ENCODE results near the gene CDH13.

The CDH13 gene

GRCh38 chr16:83653785-83654184 is 1027.0 kb downstream of the CDH13 start:
- DNase-seq, result no peak

DNA sequence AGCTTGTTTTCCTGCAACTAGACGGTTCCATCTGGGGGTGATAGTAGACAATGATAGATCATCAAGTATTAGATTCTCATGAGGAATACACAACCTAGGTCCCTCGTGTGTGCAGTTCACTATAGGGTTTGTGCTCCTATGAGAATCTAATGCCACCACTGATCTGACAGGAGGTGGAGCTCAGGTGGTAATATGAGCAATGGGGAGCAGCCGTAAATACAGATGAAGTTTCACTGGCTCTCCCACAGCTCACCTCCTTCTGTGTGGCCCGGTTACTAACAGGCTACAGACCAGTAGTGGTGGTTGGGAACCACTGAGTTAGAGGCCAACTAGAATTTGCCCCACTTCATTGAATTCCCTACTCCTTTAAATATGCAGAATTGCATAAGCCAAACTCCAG is 1033.5 kb downstream of the CDH13 start:
- no peak for DNase-seq

DNA sequence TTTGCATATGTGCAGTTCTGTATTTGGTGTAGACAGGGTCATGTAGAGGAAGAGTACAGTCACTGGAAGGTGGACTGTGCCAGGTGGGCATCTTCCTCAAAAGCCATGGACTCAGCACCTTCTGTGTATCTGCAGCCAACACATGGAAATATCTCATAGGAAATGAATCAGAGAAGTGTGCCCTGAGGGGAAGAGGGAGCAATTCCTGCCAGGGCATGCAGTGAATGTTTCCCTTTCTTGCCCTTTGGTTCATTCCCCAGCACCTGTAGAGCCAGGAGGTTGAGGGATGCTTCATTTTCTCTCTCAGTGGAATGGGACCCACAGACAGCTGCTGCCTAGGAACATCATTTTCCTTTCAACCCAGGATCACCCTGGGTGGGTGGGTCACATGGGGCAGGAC is 1034.9 kb downstream of the CDH13 start:
- DNase-seq, result no peak

DNA sequence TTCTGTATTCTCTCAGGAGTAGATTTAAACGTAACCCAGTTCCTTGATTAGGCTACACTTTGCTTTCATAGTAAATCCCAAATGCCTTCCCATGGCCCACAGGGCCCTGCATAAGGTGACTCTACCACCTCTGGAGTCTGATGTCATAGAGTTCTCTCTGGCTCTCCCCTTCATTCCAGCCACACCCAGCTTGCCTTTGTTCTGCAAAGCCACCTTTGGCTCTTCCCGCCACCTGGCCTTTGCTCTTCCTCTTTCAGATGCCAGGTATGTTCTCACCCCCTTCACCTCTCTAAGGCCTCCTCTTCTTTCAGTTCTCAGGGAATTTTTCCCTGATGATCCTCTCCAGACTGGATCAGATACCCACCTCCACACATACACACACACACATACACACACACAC is 1039.7 kb downstream of the CDH13 start:
- DNase-seq, result no peak

DNA sequence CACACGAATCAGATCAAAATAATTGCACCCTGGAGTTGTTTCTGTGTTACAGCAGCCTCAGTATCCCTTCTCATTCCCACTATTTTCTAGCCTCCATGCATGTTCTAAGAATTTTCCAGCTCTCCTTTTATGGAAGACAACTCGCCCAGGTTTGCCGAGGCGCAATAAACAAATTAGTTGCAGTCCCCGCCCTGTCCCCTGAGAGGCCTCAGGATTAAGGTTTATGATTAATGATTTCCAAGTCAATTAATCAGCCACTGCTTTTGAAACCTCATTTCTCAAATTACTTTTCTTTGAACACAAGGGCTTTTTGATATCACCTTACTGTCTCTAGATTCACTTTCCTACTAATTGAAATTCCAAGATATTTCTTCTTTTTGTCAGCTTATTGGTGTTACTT is 1042.7 kb downstream of the CDH13 start:
- DNase-seq, result no peak

- no peak for DNase-seq
Observed at GRCh38 chr16:83674931-83675535, 1048.3 kb downstream of the CDH13 start.

DNA sequence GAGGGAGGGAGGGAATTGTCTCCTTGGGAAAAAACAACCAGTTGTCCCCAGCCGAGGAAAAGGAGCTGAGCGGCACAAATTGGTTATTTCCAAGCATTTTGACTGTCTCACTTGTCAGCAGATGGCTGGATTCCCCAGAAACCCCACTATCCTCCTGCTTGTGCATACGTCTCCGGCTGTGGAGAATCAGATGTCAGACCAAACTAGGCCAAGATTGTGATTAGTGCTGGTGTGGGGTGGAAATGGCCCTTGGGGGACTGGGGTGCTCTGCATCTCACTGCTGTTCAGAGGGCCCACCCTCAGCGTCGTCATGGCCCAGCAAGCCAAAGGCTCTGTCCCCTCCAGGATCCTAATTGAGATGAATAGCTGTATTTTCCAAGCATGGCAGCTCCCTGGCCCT is 1049.3 kb downstream of the CDH13 start:
- DNase-seq, result no peak

GRCh38 chr16:83680980-83681379 is 1054.2 kb downstream of the CDH13 start:
- DNase-seq, result no peak

- no peak for DNase-seq
Observed at GRCh38 chr16:83681381-83681956, 1054.7 kb downstream of the CDH13 start.

GRCh38 chr16:83682116-83682867 is 1055.5 kb downstream of the CDH13 start:
- no peak for DNase-seq

GRCh38 chr16:83682868-83683235 is 1056.1 kb downstream of the CDH13 start:
- no peak for DNase-seq

DNA sequence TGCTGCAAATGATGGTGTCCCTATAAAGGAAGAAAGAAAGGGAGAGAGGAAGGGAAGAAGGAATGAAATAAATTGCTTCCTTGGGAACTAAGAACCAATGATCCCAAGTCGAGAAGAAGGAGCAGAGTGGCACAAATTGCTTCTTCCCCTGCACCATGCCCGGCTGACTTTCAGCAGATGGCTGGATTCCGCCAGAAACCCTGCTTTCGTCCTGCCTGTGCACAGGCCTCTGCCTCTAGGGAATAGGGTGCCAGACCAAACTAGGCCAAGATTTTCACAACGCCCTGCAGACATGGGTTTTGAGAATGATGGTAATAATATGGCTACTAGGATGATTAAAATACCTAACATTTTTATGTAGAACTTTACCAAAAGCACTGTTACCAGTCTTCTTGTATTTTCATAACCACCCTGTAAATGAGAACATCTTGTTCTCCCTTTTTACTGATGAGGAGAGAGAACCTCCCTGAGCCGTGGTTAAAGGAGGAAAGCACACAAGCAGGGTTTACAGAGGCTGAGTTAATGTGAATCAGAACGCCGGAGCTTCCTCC is 1058.9 kb downstream of the CDH13 start:
- no peak for DNase-seq

- no peak for DNase-seq
Observed at GRCh38 chr16:83686726-83687125, 1060.0 kb downstream of the CDH13 start.

GRCh38 chr16:83689385-83689831 is 1062.6 kb downstream of the CDH13 start:
- no peak for DNase-seq

GRCh38 chr16:83692224-83692623 is 1065.5 kb downstream of the CDH13 start:
- DNase-seq, result no peak

DNA sequence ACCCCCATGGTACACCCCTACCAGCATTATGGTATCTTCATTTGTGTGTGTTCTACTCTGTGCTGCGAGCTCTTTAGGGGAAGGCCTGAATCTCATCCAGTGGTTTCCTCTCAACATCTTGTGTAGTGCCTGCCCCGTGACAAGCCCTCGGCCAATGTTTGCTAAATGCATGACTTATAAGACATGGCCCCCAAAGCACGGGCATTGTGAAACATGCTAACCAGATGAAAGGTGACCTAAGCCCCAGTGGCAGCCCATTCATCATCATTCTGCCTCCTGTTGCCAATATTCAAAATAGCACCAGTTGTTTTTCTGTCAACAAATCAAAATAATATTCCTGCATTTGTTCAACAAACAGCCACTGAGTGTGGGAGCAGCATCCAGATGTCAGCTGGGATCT is 1072.2 kb downstream of the CDH13 start:
- DNase-seq, result no peak

DNA sequence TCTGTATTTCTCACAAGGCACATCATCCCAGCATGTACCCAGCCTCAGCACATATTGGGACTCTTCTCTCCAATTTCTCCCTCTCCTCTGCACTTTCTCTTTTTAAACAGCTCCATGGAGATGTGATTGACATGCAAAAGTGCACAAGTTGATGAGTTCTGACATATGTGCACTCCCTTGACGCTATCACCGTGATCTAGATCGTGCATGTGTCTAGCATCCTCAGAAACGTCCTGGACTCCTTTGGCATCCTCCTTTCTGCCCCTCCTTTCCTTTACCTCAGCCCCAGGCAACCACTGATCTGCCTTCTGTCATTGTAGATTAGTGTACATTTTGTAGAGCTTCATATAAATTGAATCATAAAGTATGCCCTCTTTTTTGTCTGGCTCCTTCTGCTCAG is 1073.0 kb downstream of the CDH13 start:
- DNase-seq, result no peak

DNA sequence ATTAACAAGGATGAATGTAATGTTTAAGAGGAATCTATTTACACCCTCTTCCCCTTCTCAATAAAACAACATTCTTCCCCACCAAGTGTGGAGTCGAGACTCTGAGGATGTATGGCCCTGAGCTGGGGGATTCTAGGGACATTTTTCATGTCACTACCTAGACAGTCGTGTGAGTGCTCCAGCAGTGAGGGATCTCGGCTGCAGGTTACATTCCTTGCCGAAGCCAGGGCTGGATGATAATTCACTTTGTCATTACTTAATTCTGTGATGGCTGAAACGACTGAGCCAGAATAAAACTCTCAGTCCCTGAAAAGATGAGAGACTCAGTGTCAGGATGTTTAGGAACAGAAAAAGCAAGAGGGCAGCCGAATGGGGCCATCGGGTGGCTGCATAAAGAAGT is 1074.1 kb downstream of the CDH13 start:
- DNase-seq, result no peak

DNA sequence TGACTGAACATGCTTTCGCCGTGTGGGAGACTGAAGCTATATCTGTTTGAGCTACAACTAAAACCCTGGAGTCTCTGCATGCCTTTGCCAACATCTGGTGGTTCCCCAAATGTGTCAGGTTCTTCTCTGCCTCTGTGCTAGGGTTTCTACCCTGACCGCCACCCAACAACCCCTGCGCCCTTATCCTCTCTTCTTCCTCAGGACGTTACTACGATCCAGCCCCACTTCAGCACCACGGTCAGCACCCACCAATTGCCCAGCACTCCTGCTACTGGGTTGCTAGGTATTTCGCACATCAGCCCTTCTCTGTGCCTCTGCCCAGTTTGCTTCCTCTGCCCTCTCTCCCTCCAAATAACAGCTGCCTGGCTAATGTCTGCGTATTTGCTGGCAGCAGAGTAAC is 1074.7 kb downstream of the CDH13 start:
- DNase-seq, result no peak

DNA sequence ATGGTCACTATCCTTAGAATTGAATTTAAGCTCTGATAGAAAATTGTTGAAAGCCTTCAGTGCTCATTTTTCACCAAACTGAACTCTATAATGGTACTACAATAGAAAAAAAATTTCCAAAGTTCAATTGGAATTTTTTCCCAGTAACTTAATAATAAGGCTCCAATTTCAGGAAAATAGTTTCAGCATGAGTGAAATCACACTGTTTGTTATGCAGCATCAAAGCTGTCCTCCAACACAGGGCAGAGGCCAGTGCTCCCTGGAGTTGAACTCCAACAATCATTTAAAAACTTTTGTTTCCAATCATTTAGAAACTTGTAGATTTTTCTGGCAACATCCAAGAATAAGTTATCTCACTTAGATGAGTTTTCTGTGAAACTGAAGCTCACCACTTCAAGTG is 1077.9 kb downstream of the CDH13 start:
- DNase-seq, result no peak

DNA sequence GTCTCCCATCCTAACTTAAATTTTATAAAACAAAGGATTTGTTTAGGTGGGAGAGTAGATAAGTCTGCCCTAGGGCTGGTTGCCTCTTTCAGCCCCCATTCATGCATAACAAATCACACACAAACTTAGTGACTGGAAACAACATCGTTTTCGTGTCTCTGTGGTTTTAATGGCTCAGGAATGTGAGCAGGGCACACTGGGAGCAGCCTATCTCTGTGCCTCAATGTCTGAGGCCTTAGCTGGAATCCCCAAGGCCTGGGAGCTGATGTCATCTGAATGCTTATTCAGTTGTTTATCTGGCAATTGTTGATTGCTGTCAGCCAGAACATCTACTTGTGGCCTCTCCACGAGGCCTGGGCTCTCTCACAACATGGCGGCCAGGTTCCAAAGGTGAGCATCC is 1079.1 kb downstream of the CDH13 start:
- DNase-seq, result no peak

GRCh38 chr16:83706394-83706793 is 1079.6 kb downstream of the CDH13 start:
- no peak for DNase-seq

- DNase-seq, result no peak
Observed at GRCh38 chr16:83711069-83711468, 1084.3 kb downstream of the CDH13 start.

DNA sequence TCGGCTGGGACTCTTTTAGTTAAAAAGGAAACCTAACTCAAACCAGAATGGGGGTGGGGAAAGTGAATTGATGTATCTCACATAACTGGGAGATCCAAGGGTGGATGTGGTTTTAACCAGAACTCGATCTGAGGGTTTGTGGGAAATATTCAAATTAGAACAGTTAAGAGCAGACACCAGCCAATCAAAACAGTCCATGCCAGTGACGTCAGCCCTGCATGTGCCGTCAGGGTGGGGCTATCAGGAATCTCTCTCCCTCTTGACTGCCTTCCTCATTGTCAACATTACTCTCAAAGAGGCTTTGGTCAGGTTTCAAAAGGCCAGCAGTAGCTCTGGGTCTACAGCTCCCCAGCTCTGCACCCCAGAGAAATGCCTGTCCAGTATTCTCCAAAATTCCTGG is 1086.8 kb downstream of the CDH13 start:
- no peak for DNase-seq

All from activated effector memory CD4-positive, alpha-beta T cell treated with Interleukin-2 at 50 U/mL for 16 hours (primary cell).